GM06990 (cell line): ENCODE results near the gene KCNJ11.

ENCODE experiments used
- DNase-seq: peaks from one replicate; pipeline ENCODE4 v3.0.0-alpha.2; 2011; ENCODE audit not compliant: insufficient read length; ENCODE audit errors: extremely low read depth
- H3K27me3 ChIP-seq: replicated peaks from 2 replicates; pipeline ENCODE4 v1.6.0; 2011; ENCODE audit warnings: low read length; ENCODE audit not compliant: control insufficient read depth, insufficient read depth
- H3K36me3 ChIP-seq: 2 replicates; pipeline ENCODE4 v1.5.1; 2011; ENCODE audit warnings: low read length; ENCODE audit not compliant: control insufficient read depth, insufficient read depth
- H3K4me3 ChIP-seq: replicated peaks from 2 replicates; pipeline ENCODE4 v1.5.1; 2011; ENCODE audit warnings: low read depth, mild to moderate bottlenecking, control low read depth, low read length
- TF ChIP-seq, protein P1 (sequence below): IDR thresholded peaks from 2 replicates; pipeline ENCODE4 v1.5.1; 2011; ENCODE audit warnings: low read length, control low read depth, mild to moderate bottlenecking, inconsistent platforms; ENCODE audit not compliant: insufficient read depth, poor library complexity, severe bottlenecking

The KCNJ11 gene

DNA sequence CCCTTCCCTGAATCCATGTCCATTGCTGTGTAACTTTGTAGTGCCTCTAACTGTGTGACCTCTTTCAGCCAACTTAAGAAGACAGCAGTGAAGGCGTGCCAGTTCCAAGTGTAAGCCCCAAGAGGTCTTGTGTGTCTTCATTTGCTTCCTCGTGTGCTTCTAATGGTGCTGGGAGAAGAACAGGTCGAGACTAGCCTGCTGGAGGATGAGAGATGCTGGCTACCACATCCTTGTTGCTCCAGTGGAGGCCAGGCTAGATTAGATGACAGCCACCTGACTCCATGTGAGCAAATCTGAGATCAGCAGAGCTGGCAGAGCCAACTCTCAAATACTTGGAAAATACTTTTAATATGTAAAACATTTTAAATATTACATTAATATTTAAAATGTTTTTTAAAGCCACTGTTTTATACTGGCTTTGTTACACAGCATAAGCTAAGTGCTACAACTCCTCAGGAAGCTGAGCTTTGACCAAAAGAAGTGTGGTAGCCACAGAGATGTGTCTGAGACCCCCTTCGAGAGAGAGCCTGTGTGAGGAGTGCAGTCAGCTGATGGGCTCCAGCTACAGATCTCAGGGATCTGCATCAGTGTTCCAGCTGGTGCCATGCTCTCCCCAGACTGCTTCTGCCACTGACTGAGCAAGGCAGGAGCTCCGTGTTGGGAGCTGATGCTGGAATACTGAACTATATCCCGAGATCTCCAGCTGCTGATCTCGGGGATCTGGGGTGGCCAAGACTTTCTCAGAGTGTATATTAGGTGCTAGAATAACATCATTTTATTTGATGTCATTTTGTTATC lies 8.9 kb downstream of the KCNJ11 start:
- Histone ChIP-seq H3K27me3 (no peaks in the 10 kb centered on the region), H3K4me3 (no peak overlapping the region), H3K36me3 (no peaks in the 10 kb centered on the region)
- DNase-seq = no peak
- TF ChIP-seq, protein P1, sequence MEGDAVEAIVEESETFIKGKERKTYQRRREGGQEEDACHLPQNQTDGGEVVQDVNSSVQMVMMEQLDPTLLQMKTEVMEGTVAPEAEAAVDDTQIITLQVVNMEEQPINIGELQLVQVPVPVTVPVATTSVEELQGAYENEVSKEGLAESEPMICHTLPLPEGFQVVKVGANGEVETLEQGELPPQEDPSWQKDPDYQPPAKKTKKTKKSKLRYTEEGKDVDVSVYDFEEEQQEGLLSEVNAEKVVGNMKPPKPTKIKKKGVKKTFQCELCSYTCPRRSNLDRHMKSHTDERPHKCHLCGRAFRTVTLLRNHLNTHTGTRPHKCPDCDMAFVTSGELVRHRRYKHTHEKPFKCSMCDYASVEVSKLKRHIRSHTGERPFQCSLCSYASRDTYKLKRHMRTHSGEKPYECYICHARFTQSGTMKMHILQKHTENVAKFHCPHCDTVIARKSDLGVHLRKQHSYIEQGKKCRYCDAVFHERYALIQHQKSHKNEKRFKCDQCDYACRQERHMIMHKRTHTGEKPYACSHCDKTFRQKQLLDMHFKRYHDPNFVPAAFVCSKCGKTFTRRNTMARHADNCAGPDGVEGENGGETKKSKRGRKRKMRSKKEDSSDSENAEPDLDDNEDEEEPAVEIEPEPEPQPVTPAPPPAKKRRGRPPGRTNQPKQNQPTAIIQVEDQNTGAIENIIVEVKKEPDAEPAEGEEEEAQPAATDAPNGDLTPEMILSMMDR = no peak

DNA sequence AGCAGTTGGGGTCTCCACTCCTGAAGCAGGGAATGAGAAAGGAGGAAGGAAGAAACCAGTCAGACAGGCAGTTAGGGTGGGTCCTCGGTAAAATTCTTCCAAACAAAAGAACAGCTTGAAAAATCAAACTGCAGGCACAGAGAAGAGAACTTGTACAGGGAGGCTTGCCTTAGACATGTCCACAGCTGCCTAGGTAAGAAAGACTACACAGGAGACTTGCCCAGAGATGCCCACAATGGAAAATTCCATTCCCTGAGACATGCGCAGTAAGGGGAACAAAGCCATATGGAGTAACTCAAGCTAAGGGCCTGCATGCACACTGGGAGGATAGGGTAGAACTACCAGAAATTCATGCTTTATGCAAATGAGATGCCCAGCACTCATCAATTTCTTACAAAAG lies 9.8 kb downstream of the KCNJ11 start:
- TF ChIP-seq, protein P1 = no peak
- Histone ChIP-seq H3K36me3 (no peaks in the 10 kb centered on the region), H3K27me3 (no peaks in the 10 kb centered on the region), H3K4me3 (no peak overlapping the region)
- DNase-seq = no peak

DNA sequence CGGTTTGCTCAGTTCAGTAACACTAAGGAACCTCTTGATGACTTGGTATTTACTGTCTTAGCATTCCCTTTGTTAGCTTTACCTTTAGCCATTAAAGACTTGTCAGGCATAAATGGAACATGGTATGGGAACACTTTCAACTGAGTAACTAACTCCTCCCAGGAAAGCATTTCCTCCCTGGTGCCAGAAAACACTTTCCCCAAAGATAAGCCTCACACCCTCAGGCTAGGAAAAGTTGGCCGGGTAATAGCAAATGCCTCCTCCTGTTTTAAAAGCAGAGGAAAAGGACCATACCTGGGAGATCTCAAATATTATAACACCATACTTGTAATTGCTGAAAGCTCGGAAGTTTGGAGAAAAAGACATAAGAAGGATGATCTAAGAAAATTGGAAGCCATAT lies 12.0 kb downstream of the KCNJ11 start:
- H3K4me3 ChIP-seq = no peak overlapping the region
- DNase-seq = no peak
- no peaks in the 10 kb centered on the region for H3K27me3 ChIP-seq
- H3K36me3 ChIP-seq = no peaks in the 10 kb centered on the region
- TF ChIP-seq, protein P1 = no peak

DNA sequence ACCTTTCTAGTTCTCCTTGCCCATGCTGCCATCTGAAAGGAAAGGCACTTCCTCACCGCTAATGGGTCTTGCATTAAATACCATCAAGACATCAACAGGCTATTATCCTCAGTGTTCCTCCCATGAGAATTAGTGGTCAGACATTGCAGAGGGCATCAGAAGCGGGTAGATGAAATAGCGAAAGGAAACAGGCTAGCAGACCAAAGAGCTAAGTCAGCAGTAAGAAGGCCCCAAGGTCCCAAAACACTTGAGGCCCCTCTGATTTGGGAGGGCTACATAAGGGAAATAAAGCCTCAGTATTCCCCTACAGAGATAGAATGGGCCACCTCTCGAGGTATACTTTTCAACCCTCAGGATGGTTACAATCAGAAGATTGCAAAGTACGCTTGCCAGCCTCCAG lies 12.9 kb downstream of the KCNJ11 start:
- TF ChIP-seq, protein P1 = no peak
- Histone ChIP-seq H3K36me3 (no peaks in the 10 kb centered on the region), H3K4me3 (no peak overlapping the region), H3K27me3 (no peaks in the 10 kb centered on the region)
- DNase-seq = no peak

DNA sequence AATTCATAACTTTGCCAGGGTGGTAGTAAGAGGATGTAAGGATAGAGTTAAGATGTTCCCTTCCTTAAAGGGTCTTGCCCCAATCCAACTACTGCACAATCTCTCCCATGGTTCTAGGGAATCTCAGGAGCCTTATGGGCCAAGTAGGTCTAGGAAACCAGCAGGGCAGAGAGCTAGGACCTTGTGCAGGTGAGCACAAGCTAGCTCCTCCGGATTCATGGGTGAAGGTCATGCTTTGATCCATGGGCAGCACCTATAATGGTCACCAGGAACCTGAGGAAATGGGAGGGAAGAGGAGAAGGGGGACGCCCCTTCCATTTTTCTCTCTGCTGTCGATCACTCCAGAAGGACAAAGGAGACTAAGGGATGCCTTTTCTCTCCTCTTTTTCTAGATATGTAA lies 16.8 kb downstream of the KCNJ11 start:
- Histone ChIP-seq H3K27me3 (no peaks in the 10 kb centered on the region), H3K4me3 (no peak overlapping the region), H3K36me3 (no peaks in the 10 kb centered on the region)
- TF ChIP-seq, protein P1 = no peak
- DNase-seq = no peak

DNA sequence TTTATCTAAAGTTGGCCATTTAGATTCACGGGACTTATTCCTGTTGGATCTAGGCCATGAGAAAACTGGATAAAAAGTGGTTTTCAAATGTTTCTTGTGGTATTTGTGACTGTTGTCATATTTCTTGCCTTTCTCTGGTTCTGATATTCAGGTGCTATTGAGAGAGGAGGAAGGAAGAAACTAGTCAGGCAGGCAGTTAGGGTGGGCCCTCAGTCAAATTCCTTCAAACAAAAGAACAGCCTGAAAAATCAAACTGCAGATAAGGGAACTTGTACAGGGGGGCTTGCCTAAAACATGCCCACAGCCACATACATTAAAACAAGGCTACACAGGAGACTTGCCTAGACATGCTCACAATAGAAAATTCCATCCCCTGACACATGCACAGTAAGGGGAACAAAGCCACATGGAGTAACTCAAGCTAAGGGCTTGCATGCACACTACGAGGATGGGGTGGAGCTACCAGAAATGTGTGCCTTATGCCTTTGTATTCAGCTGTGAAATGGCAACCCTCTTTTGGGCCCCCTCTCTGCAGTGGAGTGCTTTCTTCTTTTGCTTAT lies 18.7 kb downstream of the KCNJ11 start:
- no peak overlapping the region for H3K4me3 ChIP-seq
- TF ChIP-seq, protein P1 = no peak
- H3K27me3 ChIP-seq = no peaks in the 10 kb centered on the region
- no peaks in the 10 kb centered on the region for H3K36me3 ChIP-seq
- no peak for DNase-seq
